ENCODE measurements around the gene HMG20A.

HMG20A gene

DNA sequence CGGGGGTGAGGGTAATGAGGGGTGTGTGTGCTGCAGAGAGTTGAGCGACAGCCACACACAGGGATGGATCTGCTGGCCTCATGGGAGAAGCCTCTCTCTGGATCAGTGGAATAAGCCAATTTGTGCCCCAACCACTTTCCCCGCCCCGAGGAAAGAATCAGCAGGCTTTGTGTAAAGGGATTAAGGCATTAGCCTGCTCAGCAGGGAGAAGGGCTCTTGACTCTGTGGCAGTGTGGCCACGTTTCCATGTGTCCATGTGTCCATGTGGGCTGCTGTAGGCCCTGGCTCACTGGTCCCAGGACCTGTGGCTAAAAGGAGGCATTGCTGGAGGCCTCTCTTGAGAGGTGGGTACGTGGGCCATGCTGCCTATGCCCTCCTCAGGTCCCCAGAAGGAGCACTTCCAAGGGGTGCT is 104.7 kb downstream of the HMG20A start:
- DNase-seq = no peak

DNA sequence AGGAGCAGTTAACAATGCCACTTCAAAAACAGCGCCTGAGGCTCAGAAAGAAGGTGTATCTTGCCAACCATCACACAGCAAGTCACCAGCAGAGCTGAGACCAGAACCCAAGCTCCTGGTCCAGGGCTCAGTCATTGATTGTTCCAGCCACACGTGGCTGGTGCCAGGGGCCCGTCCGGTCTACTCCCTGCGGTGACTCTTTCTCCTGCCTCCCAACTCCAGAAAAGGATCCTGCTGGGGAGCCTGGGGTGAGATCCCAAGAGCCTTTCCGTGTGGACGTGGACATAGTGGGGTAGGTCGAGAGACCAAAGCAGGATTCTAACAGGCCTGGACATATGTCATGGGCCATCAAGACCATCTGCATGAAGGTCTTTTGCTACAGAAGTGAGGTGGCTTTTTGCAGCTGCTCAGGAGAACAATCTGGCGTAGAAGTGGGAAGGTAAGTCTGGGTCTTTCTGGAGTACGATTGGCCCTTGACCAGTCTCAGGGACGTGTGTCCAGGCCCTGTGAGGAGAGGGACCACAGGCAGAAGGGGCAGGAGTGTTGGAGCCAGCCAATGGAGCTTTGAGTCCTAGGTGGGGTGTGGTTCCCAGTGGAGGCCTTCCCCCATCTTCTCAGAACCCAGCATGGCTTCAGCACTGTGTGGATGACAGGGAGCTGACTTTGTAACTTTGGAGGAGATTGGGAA is 105.4 kb downstream of the HMG20A start:
- no peak for DNase-seq

DNA sequence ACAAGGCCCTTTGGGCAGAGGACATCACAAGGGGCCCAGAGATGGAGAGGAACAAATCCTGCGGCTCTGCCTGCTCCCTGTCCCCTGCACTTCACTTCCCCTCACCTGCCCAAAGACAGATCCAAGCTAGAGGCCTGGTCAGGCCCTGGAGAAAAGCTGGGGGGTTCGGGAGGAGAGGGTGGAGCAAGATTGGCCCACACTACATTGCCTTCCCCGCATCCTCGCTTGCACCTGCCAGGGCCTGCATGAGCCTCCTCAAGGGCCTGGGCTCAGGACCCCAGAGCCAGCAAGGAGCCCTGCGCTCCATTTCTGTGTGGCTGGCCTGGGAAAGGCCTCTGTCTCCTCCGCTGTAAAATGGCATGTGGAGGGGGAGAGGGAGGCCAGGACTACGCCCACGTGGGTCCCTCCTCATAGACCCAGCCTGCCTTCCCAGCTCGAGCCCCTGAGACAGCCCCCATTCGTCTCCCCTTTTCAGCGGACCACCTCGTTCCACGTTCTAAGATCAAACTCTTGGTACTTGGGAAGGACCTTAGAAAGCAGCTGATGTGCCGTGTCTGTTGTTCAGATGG is 106.0 kb downstream of the HMG20A start:
- DNase-seq = no peak

DNA sequence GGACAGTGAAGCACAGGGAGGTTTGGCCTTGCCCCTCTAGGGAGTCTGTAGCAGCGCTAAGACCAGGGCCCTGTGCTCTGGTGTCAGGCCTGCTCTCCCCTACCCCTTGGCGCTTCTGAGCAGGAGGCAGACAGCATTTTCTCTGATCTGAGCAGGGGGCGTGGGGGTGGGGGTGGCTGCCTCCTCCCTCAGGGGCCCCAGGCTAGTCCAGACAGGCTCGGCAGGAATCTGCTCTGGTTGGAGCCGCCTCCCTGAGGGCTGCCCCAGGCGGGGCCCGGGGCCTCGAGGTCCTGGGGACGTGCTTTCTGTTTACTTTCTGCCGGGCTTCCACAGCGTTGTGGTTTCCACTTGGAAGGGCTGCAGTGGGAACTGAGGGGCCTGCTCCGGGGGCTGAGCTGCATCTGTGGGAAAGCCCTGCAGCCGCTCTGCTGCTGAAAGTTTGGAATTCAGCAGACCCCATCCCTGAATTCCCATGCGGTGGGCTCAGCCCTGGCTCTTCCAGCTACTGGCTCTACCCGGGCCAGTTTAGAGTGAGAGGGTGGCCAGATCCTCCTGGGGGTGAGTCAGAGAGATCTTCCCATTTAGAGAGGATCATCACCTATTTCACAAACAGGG is 106.6 kb downstream of the HMG20A start:
- no peak for DNase-seq

DNA sequence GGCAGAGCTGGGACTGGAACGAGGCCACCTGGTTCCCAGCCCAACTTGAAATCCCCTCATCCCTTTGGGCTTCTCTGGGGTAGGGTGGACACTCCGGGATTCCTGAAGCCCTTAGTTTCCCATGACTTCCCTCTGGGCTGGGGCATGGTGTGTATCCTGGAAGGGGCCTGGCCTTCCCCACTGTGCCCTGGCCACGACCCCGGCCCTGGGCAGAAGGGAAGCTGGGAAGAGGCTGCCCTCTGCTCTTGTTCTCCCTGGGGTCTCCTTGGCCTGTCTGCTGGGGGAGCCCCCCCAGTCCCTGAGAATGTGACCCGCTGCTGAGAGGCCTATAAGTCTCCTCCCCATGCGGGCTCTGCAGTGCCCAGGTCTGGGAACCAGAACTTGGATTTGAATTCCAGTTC is 107.1 kb downstream of the HMG20A start:
- DNase-seq = no peak

DNA sequence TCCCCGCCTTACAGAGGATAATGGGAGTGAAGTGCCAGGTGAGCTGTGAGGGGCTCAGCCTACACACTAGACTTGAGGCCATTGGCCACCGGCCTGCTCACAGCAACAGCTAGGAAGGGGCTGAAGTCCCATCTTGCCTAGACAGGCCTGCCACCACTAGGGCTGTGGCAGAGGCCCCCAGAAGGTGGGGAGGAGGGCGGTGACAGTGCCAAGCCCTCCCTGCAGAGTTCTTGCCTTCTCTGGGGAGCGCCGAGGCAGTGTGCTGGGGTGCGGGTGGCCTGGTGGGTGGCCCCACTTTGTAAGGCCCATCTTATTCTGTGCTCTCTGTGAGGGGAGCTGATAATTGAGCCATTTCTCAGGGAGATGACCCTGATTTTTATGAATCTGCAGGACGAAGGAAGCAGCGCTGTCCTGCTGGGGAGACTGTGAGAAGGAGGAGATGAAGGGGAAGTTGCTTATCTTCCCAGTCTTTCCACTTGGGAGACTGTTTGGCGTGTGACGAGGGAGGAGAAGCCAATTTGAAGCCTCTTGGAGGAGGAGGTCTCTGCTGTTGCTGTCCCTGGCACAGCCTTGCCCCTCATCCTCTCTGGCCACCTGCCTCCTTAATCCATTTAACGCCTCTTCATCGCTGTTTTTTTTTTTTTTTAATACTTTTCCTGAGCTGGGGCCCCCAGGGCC is 107.7 kb downstream of the HMG20A start:
- no peak for DNase-seq

DNA sequence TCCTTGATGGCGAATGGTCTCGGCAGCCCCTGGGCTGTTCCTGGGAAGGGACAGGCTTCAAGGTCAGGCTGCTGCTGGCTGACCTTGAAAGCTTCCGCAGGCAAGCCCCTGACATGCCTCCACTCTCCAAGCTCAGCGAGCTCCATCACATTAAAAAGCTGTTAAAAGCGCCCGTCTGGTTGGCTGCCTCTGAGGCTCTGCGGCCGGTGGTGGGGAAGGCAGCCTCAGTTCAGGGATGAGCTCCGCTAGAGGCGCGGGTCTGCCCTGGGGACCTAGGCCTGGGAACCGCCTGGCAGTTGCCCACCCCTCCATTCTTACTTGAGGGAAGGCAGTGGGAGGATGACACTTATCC is 108.3 kb downstream of the HMG20A start:
- no peak for DNase-seq

DNA sequence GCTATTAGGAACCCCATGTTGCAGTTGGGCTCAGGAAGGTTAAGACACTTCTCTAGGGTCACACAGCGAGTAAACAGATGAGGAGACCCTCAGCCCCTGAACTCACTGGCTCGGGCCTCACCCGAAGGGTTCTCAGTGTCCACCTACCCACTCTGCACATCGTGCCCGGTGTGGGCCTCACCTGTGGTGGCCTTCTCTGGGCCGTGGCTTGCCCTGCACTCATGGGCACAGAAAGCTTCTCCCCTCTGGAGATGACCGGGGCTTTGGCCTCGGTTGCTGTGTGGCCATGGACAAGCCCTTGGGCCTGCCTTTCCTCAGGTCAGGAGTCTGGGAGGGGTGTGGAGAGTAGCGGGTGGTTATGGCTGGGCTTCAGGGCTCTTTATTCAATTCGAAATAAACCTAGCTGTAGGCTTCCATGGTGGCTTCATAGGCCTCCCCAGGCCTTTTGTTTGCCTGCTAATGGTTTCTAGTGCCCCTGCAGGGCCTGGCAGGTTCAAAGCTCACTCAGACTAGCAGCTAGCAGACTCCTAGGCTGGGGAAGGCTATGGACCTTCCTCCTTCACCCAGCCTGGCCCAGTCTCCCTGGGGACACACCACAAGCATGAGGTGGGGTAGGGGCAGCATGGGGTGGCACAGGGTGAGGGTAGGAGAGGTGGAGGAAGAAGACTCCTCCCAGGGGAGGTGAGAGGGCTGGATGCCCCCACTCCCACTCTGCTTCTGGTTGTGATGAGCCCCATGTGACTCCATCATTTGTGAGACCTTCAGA is 108.9 kb downstream of the HMG20A start:
- no peak for DNase-seq

DNA sequence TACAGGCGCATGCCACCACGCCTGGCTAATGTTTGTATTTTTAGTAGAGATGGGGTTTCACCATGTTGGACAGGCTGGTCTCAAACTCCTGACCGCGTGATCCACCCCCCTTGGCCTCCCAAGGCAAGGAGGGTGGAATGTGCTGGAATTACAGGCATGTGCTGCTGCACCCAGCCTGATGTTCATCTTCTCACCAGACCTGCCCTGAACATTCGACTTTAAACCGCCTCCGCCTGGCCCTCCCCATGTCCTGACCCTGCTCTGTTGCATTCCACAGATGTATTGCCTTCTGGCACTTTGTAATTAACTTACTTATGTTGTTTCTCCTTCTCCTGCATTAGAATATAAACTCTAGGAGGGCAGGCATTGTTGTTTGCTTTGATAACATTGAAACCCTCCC is 109.9 kb downstream of the HMG20A start:
- no peak for DNase-seq

DNA sequence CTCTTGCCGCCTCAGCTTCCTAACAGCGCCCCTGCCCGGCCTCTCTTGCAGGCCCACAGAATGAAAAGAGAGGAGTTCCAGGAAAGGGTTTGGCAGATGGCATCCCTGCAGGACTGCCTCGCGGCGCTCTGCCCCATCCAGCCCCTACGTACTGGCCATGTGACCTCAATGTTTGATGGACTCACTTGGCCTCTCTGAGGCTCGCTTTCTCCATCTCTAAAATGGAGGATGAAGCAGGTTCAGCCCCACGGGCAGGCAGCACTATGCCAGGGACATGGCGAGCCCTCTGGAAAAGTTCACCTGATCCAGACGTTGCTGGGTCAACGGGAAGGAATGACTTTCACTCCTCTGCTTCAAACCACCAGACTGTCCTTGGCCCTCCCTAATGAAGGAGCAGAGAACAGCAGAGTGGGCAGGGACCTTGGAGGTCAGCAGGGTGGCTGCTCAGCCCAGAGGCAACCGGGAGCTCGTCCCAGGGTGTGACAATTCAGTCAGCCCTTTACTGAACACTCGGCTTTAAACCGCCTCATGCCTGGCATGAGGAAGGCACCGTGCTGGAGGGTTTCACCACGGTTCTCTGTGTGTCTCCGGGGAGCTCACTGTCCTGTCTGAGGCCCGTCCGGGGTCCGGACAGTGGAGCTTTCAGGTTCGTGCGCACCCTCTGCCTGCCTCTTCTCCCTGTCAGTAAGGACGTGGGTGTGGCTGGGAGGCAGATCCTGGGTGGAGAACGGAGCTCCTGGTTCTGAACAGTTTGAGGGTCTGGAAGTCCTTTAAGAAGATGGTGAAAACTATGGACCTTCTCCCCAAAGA is 110.7 kb downstream of the HMG20A start:
- DNase-seq = no peak

DNA sequence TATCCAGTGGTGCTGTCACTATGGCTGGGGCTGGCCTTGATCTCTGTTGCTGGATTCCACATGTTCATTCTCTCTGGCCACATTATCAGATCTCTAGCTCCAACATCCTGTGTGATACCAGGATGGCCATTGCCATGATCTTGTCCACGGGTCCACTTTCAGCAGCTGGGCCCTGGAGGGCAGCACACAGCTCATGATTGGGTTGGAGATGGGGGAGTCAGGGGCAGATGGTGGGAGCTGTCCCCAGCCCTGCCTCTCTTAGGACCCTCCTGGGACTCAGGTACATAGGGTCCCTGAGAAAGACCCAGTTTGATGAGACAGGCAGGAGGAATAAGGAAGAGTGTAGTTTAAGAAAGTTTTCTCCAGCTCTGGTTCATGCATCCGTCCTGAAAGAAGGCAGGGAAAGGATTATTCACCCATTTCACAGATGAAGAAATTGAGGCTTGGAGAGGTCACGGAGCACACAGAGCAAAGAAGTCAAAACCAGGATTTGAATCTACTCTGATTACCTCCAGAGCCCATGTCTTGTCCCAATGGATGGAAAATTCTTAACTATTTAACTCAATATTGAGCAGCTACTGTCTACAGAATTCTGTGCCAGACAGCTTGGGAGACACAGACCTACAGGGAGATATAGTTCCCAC is 111.5 kb downstream of the HMG20A start:
- DNase-seq = no peak

DNA sequence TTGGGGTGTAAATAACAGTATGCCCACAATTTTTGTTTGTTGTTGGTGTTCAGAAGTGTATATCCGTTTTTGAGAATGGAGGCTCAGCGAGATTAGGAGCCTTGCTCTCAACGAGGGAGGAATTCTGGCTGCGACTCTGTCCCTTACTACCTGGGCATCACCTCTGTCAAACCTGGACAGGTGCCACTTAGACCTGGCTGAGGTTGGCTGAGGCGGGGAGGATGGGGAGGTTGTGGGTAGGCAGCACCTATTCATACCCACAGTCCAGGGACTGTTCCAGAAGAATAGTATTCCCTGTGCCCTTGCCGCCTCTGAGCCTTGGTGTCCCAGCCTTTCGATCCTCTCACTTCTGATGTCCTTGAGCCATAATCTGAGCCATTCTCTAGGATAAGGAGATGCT is 112.2 kb downstream of the HMG20A start:
- no peak for DNase-seq

DNA sequence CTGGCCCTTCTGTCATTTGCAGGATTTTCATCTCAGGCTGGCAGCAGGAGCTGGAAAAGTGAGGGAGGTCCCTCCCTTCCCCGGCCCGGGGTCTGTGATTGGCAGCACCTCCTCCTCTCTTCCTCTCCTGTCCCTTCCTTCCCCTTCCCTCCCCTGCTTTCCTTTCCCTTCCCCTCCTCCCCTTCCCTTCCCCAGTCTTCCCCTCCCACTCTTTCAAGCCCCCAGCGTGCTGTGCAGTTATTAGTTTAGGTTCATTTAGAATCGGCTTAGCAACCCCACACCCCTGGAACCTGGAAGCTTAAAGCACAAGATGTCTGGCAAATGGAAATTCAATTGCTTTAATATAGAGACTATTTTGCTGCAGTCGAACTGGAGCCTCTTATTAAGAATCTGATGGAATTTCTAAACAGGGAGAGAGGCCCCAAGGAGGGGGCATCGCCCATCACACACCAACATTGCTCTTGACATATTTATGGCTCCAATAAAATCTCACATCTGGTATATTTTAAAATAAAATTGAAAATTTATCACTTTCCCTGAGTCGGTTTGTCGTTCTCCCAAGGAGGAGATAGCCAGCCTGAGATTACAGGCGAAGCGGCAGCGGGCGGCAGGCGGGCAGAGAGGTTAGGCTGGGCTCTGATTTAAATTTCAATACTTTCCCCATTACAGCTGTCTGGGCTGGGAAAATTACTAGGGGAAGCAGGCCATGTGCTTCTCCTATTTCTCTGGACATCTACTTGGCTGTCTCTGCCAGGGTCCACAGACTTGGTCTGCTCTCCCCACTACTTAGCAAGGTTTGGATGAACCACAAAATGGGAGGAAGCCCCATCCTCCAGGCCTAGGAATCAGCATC is 113.1 kb downstream of the HMG20A start:
- no peak for DNase-seq
